Caco-2 (cell line): ENCODE data around the gene SKAP1. TPM values are rescaled to one million over a fixed set of nuclear protein-coding genes. Genes with fewer than 3 reads are reported as not detected.

ENCODE experiments used
- BruUV-seq: library from RNA; stranded (reverse); fragments of 400-500 nt; replicated peaks from 2 replicates; lab custom pipeline; 2021; lab: Mats Ljungman, UMichigan
- CTCF ChIA-PET: fragments of 300-600 bp; sonication (Branson Sonifier 250); formaldehyde crosslinking; loops from one replicate; lab custom pipeline; 2022; ENCODE audit warnings: antibody characterized with exemption; lab: Charles Lee
- POLR2A ChIA-PET: fragments of 300-600 bp; sonication (Branson Sonifier 250); formaldehyde crosslinking; loops from one replicate; lab custom pipeline; 2022; ENCODE audit warnings: antibody characterized with exemption; lab: Charles Lee
- DNase-seq, 2 experiments: peaks; one replicate each; pipeline versions ENCODE4 v3.0.0 to v3.0.0-alpha.2; 2020 to 2022
- H3K27me3 ChIP-seq: replicated peaks from 2 replicates; pipeline ENCODE4 v1.6.0; 2011; ENCODE audit warnings: low read length; ENCODE audit not compliant: control insufficient read depth, insufficient read depth
- H3K36me3 ChIP-seq: 2 replicates; pipeline ENCODE4 v1.5.1; 2011; ENCODE audit warnings: low read length; ENCODE audit not compliant: control insufficient read depth, insufficient read depth
- H3K4me1 ChIP-seq: fragments of 250-450 bp; sonication (Bioruptor Pico); 2 replicates; pipeline ENCODE4 v1.5.1; 2020; ENCODE audit warnings: mild to moderate bottlenecking
- H3K4me3 ChIP-seq: 2 replicates; pipeline ENCODE4 v1.5.1; 2011; ENCODE audit warnings: low read depth, mild to moderate bottlenecking, control low read depth, low read length
- H3K9me3 ChIP-seq: fragments of 250-450 bp; sonication (Bioruptor Pico); 2 replicates; pipeline ENCODE4 v1.5.1; 2020; ENCODE audit warnings: mild to moderate bottlenecking, moderate library complexity
- H3K27ac Mint-ChIP-seq: one replicate; pipeline ENCODE4 v1.8.0; 2022; ENCODE audit warnings: mixed read lengths; ENCODE audit not compliant: unreplicated experiment
- H3K27me3 Mint-ChIP-seq: one replicate; pipeline ENCODE4 v1.8.0; 2022; ENCODE audit warnings: mixed read lengths; ENCODE audit not compliant: insufficient read depth, unreplicated experiment
- H3K36me3 Mint-ChIP-seq: one replicate; pipeline ENCODE4 v1.8.0; 2022; ENCODE audit warnings: mild to moderate bottlenecking, mixed read lengths; ENCODE audit not compliant: insufficient read depth, unreplicated experiment
- H3K4me1 Mint-ChIP-seq: one replicate; pipeline ENCODE4 v1.8.0; 2022; ENCODE audit warnings: low read depth, mixed read lengths; ENCODE audit not compliant: unreplicated experiment
- H3K4me3 Mint-ChIP-seq: one replicate; pipeline ENCODE4 v1.8.0; 2022; ENCODE audit warnings: mild to moderate bottlenecking, moderate library complexity, mixed read lengths; ENCODE audit not compliant: unreplicated experiment
- H3K9me3 Mint-ChIP-seq: one replicate; pipeline ENCODE4 v1.8.0; 2022; ENCODE audit warnings: mixed read lengths; ENCODE audit not compliant: unreplicated experiment
- CTCF ChIP-seq, 2 experiments: fragments of 200-600 bp in 1 of 2; IDR thresholded peaks; 1 replicate in 1 of 2; 2 replicates in 1 of 2; pipeline versions ENCODE4 v1.5.1 to v1.8.0; 2011 to 2022; ENCODE audit warnings: antibody characterized with exemption in 1 of 2, control low read depth in 1 of 2, inconsistent platforms in 1 of 2, low read depth in 1 of 2, low read length in 1 of 2, mild to moderate bottlenecking in 1 of 2, moderate library complexity in 1 of 2; ENCODE audit not compliant: insufficient read depth in 1 of 2, severe bottlenecking in 1 of 2, unreplicated experiment in 1 of 2
- intact Hi-C: fragments of 100-400 bp; cut with micrococcal nuclease; formaldehyde crosslinking; loops from one replicate; pipeline ENCODE4 v1.10.0; 2022; ENCODE audit not compliant: unreplicated experiment
- total RNA-seq: library from RNA; stranded (reverse); gene quantifications from 2 replicates; pipeline ENCODE4 v1.2.3, GENCODE V29; 2022

Gene SKAP1
- total RNA-seq, 1 experiment from 2014 or later, result 0.70 TPM

GRCh38 chr17:48202959-48203358, 227.1 kb downstream of the SKAP1 start:
- DNase-seq, result no peak
- Histone ChIP-seq H3K9me3 (no peaks in the 10 kb centered on the region), H3K27me3 (no peaks in the 10 kb centered on the region), H3K36me3 (no peaks in the 10 kb centered on the region), H3K4me3 (no peak overlapping the region), H3K4me1 (peaks cover 8% of the 10 kb centered on the region)
- intact Hi-C loops, result no loop called here
- ChIA-PET CTCF (interaction anchor here (1.2 kb wide), 1 partner anchor 12 kb away, joined by 3 read pairs; no protein-coding TSS in a partner anchor), POLR2A (no interaction called here)
- Mint-ChIP-seq H3K27ac (no peak overlapping the region), H3K4me1 (peaks cover 7% of the 10 kb centered on the region), H3K36me3 (no peaks in the 10 kb centered on the region), H3K4me3 (no peak overlapping the region), H3K27me3 (peaks cover 4% of the 10 kb centered on the region), H3K9me3 (no peaks in the 10 kb centered on the region)
- no TSS peak for BruUV-seq
- no peak for TF ChIP-seq CTCF (IDR thresholded peaks at IDR 0.05; ENCODE audit: insufficient read depth in 1 of 2, low read depth in 1 of 2, low read length in 1 of 2, severe bottlenecking in 1 of 2, unreplicated experiment in 1 of 2)

- intact Hi-C loops, result loop anchor here (5.0 kb wide), 1 partner anchor 273 kb away; no protein-coding TSS in a partner anchor
- CTCF ChIA-PET, result interaction anchor here (0.6 kb wide), 1 partner anchor 30 kb away, joined by 3 read pairs; no protein-coding TSS in a partner anchor
Observed at GRCh38 chr17:48198950-48199541, 231.0 kb downstream of the SKAP1 start.

GRCh38 chr17:48195910-48196309, 234.1 kb downstream of the SKAP1 start:
- Mint-ChIP-seq H3K9me3 (no peaks in the 10 kb centered on the region), H3K27ac (no peak overlapping the region), H3K27me3 (no peaks in the 10 kb centered on the region), H3K4me3 (no peak overlapping the region), H3K36me3 (no peaks in the 10 kb centered on the region), H3K4me1 (peaks cover 30% of the 10 kb centered on the region)
- H3K9me3 ChIP-seq, result no peaks in the 10 kb centered on the region
- no peaks in the 10 kb centered on the region for H3K36me3 ChIP-seq
- H3K4me1 ChIP-seq, result peaks cover 26% of the 10 kb centered on the region
- no TSS peak for BruUV-seq
- H3K4me3 ChIP-seq, result no peak overlapping the region
- no peak for TF ChIP-seq CTCF (IDR thresholded peaks at IDR 0.05; ENCODE audit: insufficient read depth in 1 of 2, low read depth in 1 of 2, low read length in 1 of 2, severe bottlenecking in 1 of 2, unreplicated experiment in 1 of 2)
- no peak for DNase-seq
- H3K27me3 ChIP-seq, result no peaks in the 10 kb centered on the region
- POLR2A ChIA-PET, result no interaction called here
- intact Hi-C loops, result loop anchor here (5.0 kb wide), 1 partner anchor 276 kb away; no protein-coding TSS in a partner anchor
- CTCF ChIA-PET, result no interaction called here

More at GRCh38 chr17:48198950-48199541, 231.0 kb downstream of the SKAP1 start:
- Mint-ChIP-seq H3K4me1 (peaks cover 21% of the 10 kb centered on the region), H3K27ac (no peak overlapping the region), H3K4me3 (peak overlapping the region; percentile 0), H3K36me3 (no peaks in the 10 kb centered on the region), H3K27me3 (no peaks in the 10 kb centered on the region), H3K9me3 (no peaks in the 10 kb centered on the region)
- no peaks in the 10 kb centered on the region for H3K27me3 ChIP-seq
- no TSS peak for BruUV-seq
- H3K36me3 ChIP-seq, result no peaks in the 10 kb centered on the region
- H3K4me3 ChIP-seq, result no peak overlapping the region
- H3K4me1 ChIP-seq, result peaks cover 17% of the 10 kb centered on the region
- no peaks in the 10 kb centered on the region for H3K9me3 ChIP-seq
- no peak for DNase-seq
- TF ChIP-seq CTCF (IDR thresholded peaks at IDR 0.05; ENCODE audit: insufficient read depth in 1 of 2, low read depth in 1 of 2, low read length in 1 of 2, severe bottlenecking in 1 of 2, unreplicated experiment in 1 of 2), result no peak
- POLR2A ChIA-PET, result interaction anchor here (0.6 kb wide), 1 partner anchor 32 kb away, joined by 10 read pairs; no protein-coding TSS in a partner anchor
